Dendritic cell treated with granulocyte-macrophage colony-stimulating factor and Interleukin-4, amounts not matched to agents 40 ng/mL and 50 ng/mL, for 4 days (primary cell): Measurements from ENCODE around the gene SLC25A40.
"Not testable (repeated sequence)": the region's sequence is repeated elsewhere in the genome, so short reads cannot be mapped to it uniquely, and the experiment has no call there.

Experiments
- H3K27ac Mint-ChIP-seq: one replicate; pipeline ENCODE4 v1.8.0; 2022; ENCODE audit warnings: mild to moderate bottlenecking, mixed read lengths
- H3K27me3 Mint-ChIP-seq: one replicate; pipeline ENCODE4 v1.8.0; 2022; ENCODE audit warnings: mild to moderate bottlenecking, mixed read lengths
- H3K36me3 Mint-ChIP-seq: one replicate; pipeline ENCODE4 v1.8.0; 2022; ENCODE audit warnings: low read depth, mixed read lengths
- H3K4me1 Mint-ChIP-seq: one replicate; pipeline ENCODE4 v1.8.0; 2022; ENCODE audit warnings: low read depth, mixed read lengths
- H3K4me3 Mint-ChIP-seq: one replicate; pipeline ENCODE4 v1.8.0; 2022; ENCODE audit warnings: mild to moderate bottlenecking, moderate library complexity, mixed read lengths
- H3K9me3 Mint-ChIP-seq: one replicate; pipeline ENCODE4 v1.8.0; 2022; ENCODE audit warnings: mixed read lengths
- intact Hi-C: fragments of 100-400 bp; cut with micrococcal nuclease; formaldehyde crosslinking; loops from one replicate; pipeline ENCODE4 v1.15.0; 2022

The SLC25A40 gene

GRCh38 chr7:87878208-87878735 is 2.1 kb upstream of the SLC25A40 start:
- Mint-ChIP-seq H3K36me3 (peaks cover 32% of the 10 kb centered on the region), H3K27me3 (no peaks in the 10 kb centered on the region), H3K27ac (no peak overlapping the region), H3K4me3 (no peak overlapping the region), H3K9me3 (no peaks in the 10 kb centered on the region), H3K4me1 (peaks cover 26% of the 10 kb centered on the region)
- intact Hi-C loops = loop anchor here (5.0 kb wide), 2 partner anchors 339 to 726 kb away; partner anchors contain the start of gene DMTF1

- no peaks in the 10 kb centered on the region for H3K27me3 Mint-ChIP-seq
- H3K9me3 Mint-ChIP-seq = no peaks in the 10 kb centered on the region
- H3K4me3 Mint-ChIP-seq = peak overlapping the region; percentile 96
- peaks cover 36% of the 10 kb centered on the region for H3K36me3 Mint-ChIP-seq
- intact Hi-C loops = loop anchor here (2.0 to 5.0 kb wide), 3 partner anchors 340 to 725 kb away; partner anchors contain the start of genes CROT and DMTF1
- H3K27ac Mint-ChIP-seq = peak overlapping the region; percentile 100
- H3K4me1 Mint-ChIP-seq = peaks cover 34% of the 10 kb centered on the region
These were observed 1.3 kb upstream of the SLC25A40 start for GRCh38 chr7:87877366-87878040.

- Mint-ChIP-seq H3K4me1 (peaks cover 41% of the 10 kb centered on the region), H3K27me3 (no peaks in the 10 kb centered on the region), H3K9me3 (no peaks in the 10 kb centered on the region), H3K4me3 (peak overlapping the region; percentile 96), H3K27ac (peak overlapping the region; percentile 100), H3K36me3 (peaks cover 38% of the 10 kb centered on the region)
- intact Hi-C loops = loop anchor here (2.0 to 5.0 kb wide), 3 partner anchors 340 to 725 kb away; partner anchors contain the start of genes CROT and DMTF1
These were observed 692 bp upstream of the SLC25A40 start for GRCh38 chr7:87876869-87877234.

DNA sequence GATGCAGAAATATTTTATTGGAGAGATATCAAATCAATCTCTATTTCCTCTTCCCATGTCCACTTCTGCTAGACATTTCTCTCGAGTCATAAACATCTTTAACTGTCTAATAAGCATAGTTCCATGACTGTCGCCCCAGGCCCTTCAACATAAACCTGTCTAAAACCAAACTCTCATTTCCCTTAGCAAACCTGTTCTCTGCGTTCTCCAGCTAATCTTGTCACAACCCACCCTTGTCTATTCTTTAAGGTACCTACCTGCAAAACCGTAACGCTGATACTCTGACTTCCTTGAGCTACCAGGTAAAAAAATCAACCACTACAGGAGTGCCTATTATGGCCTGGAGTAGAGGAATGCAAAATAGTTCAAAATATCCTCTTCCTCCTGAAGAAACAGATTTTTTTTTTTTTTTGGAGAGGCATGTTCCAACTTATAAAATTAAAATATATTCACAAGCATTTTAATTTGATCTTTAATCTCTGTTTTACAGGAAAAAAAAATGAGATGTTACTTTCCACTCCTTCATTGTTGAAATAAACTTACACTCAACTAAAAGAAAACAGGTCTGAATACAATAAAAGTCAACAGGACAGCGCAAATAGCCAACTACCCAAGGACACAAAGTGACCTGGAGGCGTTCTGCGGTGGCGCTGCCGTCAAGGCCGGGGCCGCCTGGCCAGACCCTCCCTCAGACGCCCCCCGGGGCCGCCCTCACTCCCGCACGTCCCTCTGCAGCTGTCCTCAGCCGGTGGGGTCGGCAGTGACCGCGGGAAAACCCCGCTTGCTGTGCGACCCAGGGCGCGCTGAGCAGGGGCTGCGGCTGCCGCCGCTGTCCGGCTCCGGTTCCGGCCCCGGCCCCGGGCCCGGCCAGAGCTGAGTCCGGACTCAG is 765 bp downstream of the SLC25A40 start:
- H3K36me3 Mint-ChIP-seq = peaks cover 38% of the 10 kb centered on the region

DNA sequence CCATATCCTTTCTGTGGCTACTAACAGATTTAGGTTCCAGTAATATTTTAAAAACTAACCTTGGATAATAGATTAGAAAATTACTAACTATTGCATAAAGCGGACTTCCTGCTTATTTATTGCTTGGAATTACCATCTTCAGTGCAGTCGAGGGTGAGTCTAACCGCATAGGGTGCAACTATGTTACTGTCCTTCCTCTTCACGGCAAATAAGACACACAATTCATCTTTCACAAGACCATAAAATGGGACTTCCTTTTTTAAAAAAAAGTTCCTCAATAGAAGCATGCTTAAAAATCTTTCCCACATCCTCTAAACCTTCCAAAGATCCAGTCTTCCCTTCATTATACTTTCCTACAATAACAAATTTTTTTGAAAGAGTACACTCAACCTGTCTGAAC is 2.1 kb downstream of the SLC25A40 start:
- peaks cover 51% of the 10 kb centered on the region for H3K4me1 Mint-ChIP-seq
- peak overlapping the region; percentile 100 for H3K27ac Mint-ChIP-seq
- H3K27me3 Mint-ChIP-seq = no peaks in the 10 kb centered on the region
- intact Hi-C loops = loop anchor here (5.0 kb wide), 1 partner anchor 657 kb away; the partner anchor contains the start of gene TMEM243
- H3K36me3 Mint-ChIP-seq = peaks cover 45% of the 10 kb centered on the region
- peak overlapping the region; percentile 96 for H3K4me3 Mint-ChIP-seq
- H3K9me3 Mint-ChIP-seq = peaks cover 18% of the 10 kb centered on the region

More for the DNA sequence above, 765 bp downstream of the SLC25A40 start:
- intact Hi-C loops = loop anchor here (2.0 to 5.0 kb wide), 3 partner anchors 342 to 723 kb away; partner anchors contain the start of genes CROT and DMTF1
- Mint-ChIP-seq H3K9me3 (peaks cover 9% of the 10 kb centered on the region), H3K27ac (peak overlapping the region; percentile 100), H3K27me3 (no peaks in the 10 kb centered on the region), H3K4me1 (peaks cover 49% of the 10 kb centered on the region), H3K4me3 (peak overlapping the region; percentile 96)

DNA sequence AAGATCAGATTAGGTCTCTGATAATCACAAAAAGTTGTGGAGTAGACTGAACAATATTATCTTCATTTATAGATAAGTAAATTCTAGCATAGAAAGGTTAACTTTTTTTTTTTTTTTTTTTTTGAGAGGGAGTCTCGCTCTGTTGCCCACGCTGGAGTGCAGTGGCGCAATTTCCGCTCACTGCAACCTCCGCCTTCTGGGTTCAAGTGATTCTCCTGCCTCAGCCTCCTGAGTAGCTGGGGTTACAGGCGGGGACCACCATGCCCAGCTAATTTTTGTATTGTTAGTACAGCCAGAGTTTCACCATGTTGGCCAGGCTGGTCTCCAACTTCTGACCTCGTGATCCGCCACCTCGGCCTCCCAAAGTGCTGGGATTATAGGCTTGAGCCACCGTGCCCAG is 2.8 kb downstream of the SLC25A40 start:
- peak overlapping the region; percentile 96 for H3K4me3 Mint-ChIP-seq

DNA sequence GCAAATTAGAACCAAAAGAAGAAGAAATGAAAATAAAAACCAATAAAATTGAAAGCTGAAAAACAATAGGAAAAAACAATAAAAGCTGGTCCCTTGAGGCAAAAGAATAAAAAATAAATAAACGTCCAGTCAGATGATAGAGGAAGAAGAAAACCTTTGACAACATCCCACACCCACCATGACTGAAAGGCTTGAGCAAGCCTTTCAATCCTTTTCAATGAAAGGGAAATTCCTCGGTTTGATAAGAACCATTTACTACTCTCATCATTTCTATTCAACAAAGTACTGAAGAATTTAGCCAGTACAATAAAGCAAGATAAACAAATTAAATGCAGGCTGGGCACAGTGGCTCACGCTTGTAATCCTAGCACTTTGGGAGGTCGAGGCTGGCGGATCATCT is 3.8 kb downstream of the SLC25A40 start:
- Mint-ChIP-seq H3K4me1 (peaks cover 65% of the 10 kb centered on the region), H3K4me3 (no peak overlapping the region), H3K36me3 (peaks cover 61% of the 10 kb centered on the region), H3K9me3 (peaks cover 26% of the 10 kb centered on the region), H3K27ac (peak overlapping the region; percentile 100), H3K27me3 (no peaks in the 10 kb centered on the region)
- intact Hi-C loops = loop anchor here (5.0 kb wide), 1 partner anchor 655 kb away; the partner anchor contains the start of gene TMEM243

More for the DNA sequence above, 2.8 kb downstream of the SLC25A40 start:
- intact Hi-C loops = loop anchor here (5.0 kb wide), 1 partner anchor 656 kb away; the partner anchor contains the start of gene TMEM243
- Mint-ChIP-seq H3K4me1 (peaks cover 58% of the 10 kb centered on the region), H3K9me3 (peaks cover 19% of the 10 kb centered on the region), H3K27ac (peak overlapping the region; percentile 100), H3K36me3 (peaks cover 51% of the 10 kb centered on the region)
- not testable (repeated sequence) for H3K27me3 Mint-ChIP-seq

DNA sequence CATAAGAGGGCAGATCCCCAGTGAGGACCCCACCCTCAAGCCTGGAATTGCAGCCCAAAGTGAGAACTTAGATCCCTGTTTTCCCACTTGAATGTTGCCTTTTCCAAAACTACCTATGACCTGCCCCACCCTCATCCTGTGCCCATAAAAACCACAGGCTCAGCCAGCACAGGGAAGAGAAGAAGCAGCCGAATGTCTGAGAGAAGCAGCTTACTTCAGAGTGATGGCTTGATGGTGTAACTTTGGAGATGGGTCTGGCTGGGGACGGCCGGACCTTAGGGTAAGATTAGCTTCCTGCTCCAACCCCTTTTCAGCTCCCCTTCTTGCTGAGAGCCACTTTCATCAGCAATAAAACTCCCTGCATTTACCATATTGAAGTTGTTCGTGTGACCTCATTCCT is 5.7 kb downstream of the SLC25A40 start:
- Mint-ChIP-seq H3K27ac (no peak overlapping the region), H3K4me1 (peaks cover 65% of the 10 kb centered on the region), H3K9me3 (peaks cover 42% of the 10 kb centered on the region), H3K27me3 (no peaks in the 10 kb centered on the region), H3K4me3 (no peak overlapping the region), H3K36me3 (peaks cover 67% of the 10 kb centered on the region)
- intact Hi-C loops = loop anchor here (5.0 kb wide), 1 partner anchor 653 kb away; the partner anchor contains the start of gene TMEM243

- H3K4me3 Mint-ChIP-seq, intact Hi-C loops, H3K27ac Mint-ChIP-seq, H3K27me3 Mint-ChIP-seq: not testable (repeated sequence)
- H3K9me3 Mint-ChIP-seq = peaks cover 51% of the 10 kb centered on the region
- H3K4me1 Mint-ChIP-seq = peaks cover 52% of the 10 kb centered on the region
- peaks cover 87% of the 10 kb centered on the region for H3K36me3 Mint-ChIP-seq
These were observed 9.6 kb downstream of the SLC25A40 start for GRCh38 chr7:87866533-87866932.

DNA sequence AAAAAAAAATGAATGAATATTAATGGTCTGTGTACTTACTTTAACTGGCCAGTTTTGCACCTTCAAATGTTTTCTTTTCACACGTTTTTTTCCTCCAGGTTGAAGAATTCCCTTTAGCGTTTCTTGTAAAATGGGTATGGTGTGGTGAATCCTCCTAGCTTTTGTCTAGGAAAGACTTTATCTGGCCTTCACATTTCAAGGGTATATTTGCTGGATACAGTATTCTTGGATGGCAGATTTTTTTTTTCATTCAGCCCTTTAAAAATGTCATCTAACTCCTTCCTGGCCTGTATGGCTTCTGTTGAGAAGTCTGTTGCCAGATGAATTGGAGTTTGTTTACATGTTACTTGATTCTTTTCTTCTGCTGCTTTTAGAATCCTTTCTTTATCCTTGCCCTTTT is 10.1 kb downstream of the SLC25A40 start:
- peaks cover 50% of the 10 kb centered on the region for H3K4me1 Mint-ChIP-seq
- peaks cover 49% of the 10 kb centered on the region for H3K9me3 Mint-ChIP-seq
- H3K4me3 Mint-ChIP-seq = no peak overlapping the region
- intact Hi-C loops = no loop called here
- no peaks in the 10 kb centered on the region for H3K27me3 Mint-ChIP-seq
- no peak overlapping the region for H3K27ac Mint-ChIP-seq
- H3K36me3 Mint-ChIP-seq = peaks cover 82% of the 10 kb centered on the region

- H3K9me3 Mint-ChIP-seq = peaks cover 13% of the 10 kb centered on the region
- peak overlapping the region; percentile 43 for H3K27ac Mint-ChIP-seq
- H3K4me3 Mint-ChIP-seq = no peak overlapping the region
- H3K36me3 Mint-ChIP-seq = peaks cover 66% of the 10 kb centered on the region
- intact Hi-C loops = no loop called here
- H3K27me3 Mint-ChIP-seq = no peaks in the 10 kb centered on the region
- H3K4me1 Mint-ChIP-seq = peaks cover 35% of the 10 kb centered on the region
These were observed 17.6 kb downstream of the SLC25A40 start for GRCh38 chr7:87858417-87859100.

- intact Hi-C loops = no loop called here
- H3K27ac Mint-ChIP-seq = no peak overlapping the region
These were observed 22.8 kb downstream of the SLC25A40 start for GRCh38 chr7:87853237-87853864.

DNA sequence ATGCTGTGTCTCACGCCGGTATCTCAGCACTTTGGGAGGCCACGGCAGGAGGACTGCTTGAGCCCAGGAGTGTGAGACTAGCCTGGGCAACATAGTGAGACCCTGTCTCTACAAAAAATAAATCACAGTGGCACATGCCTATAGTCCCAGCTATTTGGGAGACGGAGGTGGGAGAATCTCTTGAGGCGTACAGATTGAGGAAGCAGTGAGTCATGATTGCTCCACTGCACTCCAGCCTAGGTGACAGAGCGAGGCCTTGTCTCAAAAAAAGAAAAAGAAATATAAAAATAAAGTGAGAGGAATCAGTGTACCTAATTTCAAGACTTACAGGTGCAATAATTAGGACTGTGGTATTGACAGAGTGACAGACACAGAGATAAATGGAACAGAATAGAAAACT is 23.9 kb downstream of the SLC25A40 start:
- Mint-ChIP-seq H3K27me3 (no peaks in the 10 kb centered on the region), H3K4me1 (peaks cover 32% of the 10 kb centered on the region), H3K4me3 (no peak overlapping the region), H3K27ac (peak overlapping the region; percentile 69), H3K36me3 (peaks cover 62% of the 10 kb centered on the region), H3K9me3 (no peaks in the 10 kb centered on the region)
- intact Hi-C loops = no loop called here

More at GRCh38 chr7:87853237-87853864, 22.8 kb downstream of the SLC25A40 start:
- Mint-ChIP-seq H3K4me1 (peaks cover 37% of the 10 kb centered on the region), H3K27me3 (no peaks in the 10 kb centered on the region), H3K9me3 (peaks cover 7% of the 10 kb centered on the region), H3K4me3 (no peak overlapping the region), H3K36me3 (peaks cover 69% of the 10 kb centered on the region)
